Keratinocyte (primary cell): ENCODE data around the gene STEAP1B. TPM values are rescaled to one million over a fixed set of nuclear protein-coding genes. Genes with fewer than 3 reads are reported as not detected.
"Not testable (repeated sequence)": the region's sequence is repeated elsewhere in the genome, so short reads cannot be mapped to it uniquely, and the experiment has no call there.

Experiments used
- DNase-seq: peaks from one replicate; pipeline ENCODE4 v3.0.0-alpha.2; 2011; ENCODE audit warnings: low read depth, missing footprints, low spot score
- FAIRE-seq: peaks from 2 replicates; lab custom pipeline; 2011; peaks lifted over from hg19 to GRCh38; lab: Jason Lieb, UNC
- H2AFZ ChIP-seq: 2 replicates; pipeline ENCODE4 v1.6.0; 2012; ENCODE audit warnings: low read length, control low read depth, inconsistent platforms; ENCODE audit not compliant: control insufficient read depth
- H3K27ac ChIP-seq: 2 replicates; pipeline ENCODE4 v1.5.1; 2011; ENCODE audit warnings: low read length; ENCODE audit not compliant: control insufficient read depth, insufficient read depth
- H3K27me3 ChIP-seq: 3 replicates; pipeline ENCODE4 v1.6.0; 2011; ENCODE audit warnings: low read length; ENCODE audit not compliant: control insufficient read depth, insufficient read depth; ENCODE audit errors: extremely low read depth
- H3K36me3 ChIP-seq, 2 experiments: 2 replicates in 1 of 2; 3 replicates in 1 of 2; pipeline ENCODE4 v1.5.1; 2011; ENCODE audit warnings: low read length in 2 of 2, mild to moderate bottlenecking in 1 of 2; ENCODE audit not compliant: control insufficient read depth in 2 of 2, insufficient read depth in 2 of 2; ENCODE audit errors: extremely low read depth in 1 of 2
- H3K4me1 ChIP-seq: 3 replicates; pipeline ENCODE4 v1.5.1; 2011; ENCODE audit warnings: low read length; ENCODE audit not compliant: control insufficient read depth, insufficient read depth; ENCODE audit errors: extremely low read depth
- H3K4me2 ChIP-seq: 3 replicates; pipeline ENCODE4 v1.6.0; 2011; ENCODE audit warnings: low read depth, low read length; ENCODE audit not compliant: control insufficient read depth, insufficient read depth; ENCODE audit errors: extremely low read depth
- H3K4me3 ChIP-seq, 3 experiments: fragments of 200-600 bp in 1 of 3; sonication (generic) in 1 of 3; 2 replicates in 2 of 3; 3 replicates in 1 of 3; pipeline ENCODE4 v1.5.1; 2011 to 2016; ENCODE audit warnings: low read length in 3 of 3, mild to moderate bottlenecking in 3 of 3, control low read depth in 2 of 3, inconsistent platforms in 1 of 3, low read depth in 1 of 3, mixed read lengths in 1 of 3, mixed run types in 1 of 3, moderate library complexity in 1 of 3; ENCODE audit not compliant: control insufficient read depth in 2 of 3, insufficient read depth in 2 of 3; ENCODE audit errors: extremely low read depth in 1 of 3
- H3K79me2 ChIP-seq: 2 replicates; pipeline ENCODE4 v1.6.0; 2012; ENCODE audit warnings: low read length; ENCODE audit not compliant: control insufficient read depth, insufficient read depth
- H3K9ac ChIP-seq: 3 replicates; pipeline ENCODE4 v1.6.0; 2011; ENCODE audit warnings: low read length; ENCODE audit not compliant: control insufficient read depth, insufficient read depth; ENCODE audit errors: extremely low read depth
- H3K9me1 ChIP-seq: 3 replicates; pipeline ENCODE4 v1.6.0; 2011; ENCODE audit warnings: low read length; ENCODE audit not compliant: control insufficient read depth, insufficient read depth; ENCODE audit errors: extremely low read depth
- H3K9me3 ChIP-seq: 2 replicates; pipeline ENCODE4 v1.5.1; 2012; ENCODE audit warnings: low read depth, low read length; ENCODE audit not compliant: control insufficient read depth
- H4K20me1 ChIP-seq: 3 replicates; pipeline ENCODE4 v1.6.0; 2011; ENCODE audit warnings: low read length; ENCODE audit not compliant: control insufficient read depth, insufficient read depth; ENCODE audit errors: extremely low read depth
- dilution Hi-C: fragments of 300-500 bp; cut with MboI; formaldehyde crosslinking; loops from one replicate; pipeline ENCODE4 v1.7.0; 2020; ENCODE audit warnings: low sequenced_read_pairs; ENCODE audit not compliant: extremely low pct_ligation_motif_present
- polyA plus RNA-seq, 5 experiments: library from polyadenylated mRNA; depleted of rRNA in 3 of 5; stranded (reverse) in 3 of 5; stranded (forward) in 1 of 5; unstranded in 1 of 5; fragments of >200 nt; gene quantifications; 1 replicate in 1 of 5; 2 replicates in 3 of 5; 3 replicates in 1 of 5; pipeline versions ENCODE4 v1.2.1 to v1.2.3, GENCODE V29; 2011 to 2012; ENCODE audit warnings: missing spikeins in 2 of 5, low read depth in 1 of 5, low replicate concordance in 1 of 5
- TF ChIP-seq, protein P1 (sequence below), 3 experiments: IDR thresholded peaks in 1 of 3; conservative IDR thresholded peaks in 1 of 3; optimal IDR thresholded peaks in 1 of 3; 2 replicates in 2 of 3; 3 replicates in 1 of 3; pipeline versions ENCODE3 to v1.5.1; 2011; ENCODE audit warnings: low read length in 3 of 3, mild to moderate bottlenecking in 3 of 3, moderate library complexity in 2 of 3, control low read depth in 1 of 3, inconsistent platforms in 1 of 3; ENCODE audit not compliant: insufficient read depth in 2 of 3; ENCODE audit errors: extremely low read depth in 1 of 3

The STEAP1B gene
- polyA plus RNA-seq, 1 donor (not counting 4 experiments of a cell fraction or from before 2014, with no cell fraction given): 18.9 TPM

DNA sequence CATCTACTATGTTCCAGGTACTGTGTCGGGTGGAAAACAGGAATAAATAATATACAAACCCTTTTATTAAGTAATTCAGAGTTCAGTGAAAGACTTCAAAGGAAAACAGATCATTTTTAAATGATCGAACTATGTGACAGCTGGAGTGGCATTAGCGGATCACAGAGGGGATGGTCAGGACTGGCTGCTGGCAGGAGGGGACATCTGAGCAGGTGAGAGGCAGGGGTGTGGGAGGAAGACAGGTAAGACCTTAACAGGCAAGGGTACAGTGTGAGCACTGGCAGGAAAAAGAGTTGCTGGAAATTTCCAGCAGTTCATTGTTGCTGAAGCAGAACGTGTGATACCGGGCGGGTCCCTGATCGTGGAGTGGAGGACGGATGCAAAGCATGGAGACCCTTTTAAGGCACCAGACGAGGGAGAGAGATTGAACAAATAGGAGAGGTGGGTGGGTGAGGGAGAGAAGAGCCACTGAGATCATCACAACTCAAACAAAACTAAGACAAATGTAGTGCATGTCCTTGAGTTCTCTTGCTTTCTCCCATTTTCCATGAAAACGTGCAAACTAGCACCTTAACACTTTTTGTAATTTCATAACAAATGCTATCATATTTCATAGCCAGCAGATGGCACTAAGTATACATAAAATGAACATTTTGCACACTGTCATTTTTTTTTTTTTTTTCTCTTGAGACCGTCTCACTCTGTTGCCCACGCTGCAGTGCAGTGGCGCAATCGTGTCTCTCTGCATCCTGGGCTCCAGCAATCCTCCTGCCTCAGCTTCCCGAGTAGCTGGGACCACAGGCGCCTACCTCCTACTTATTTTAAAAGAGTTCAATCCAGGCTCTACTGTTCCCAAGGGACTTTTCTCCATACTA, 23.7 kb upstream of the STEAP1B start:
- dilution Hi-C loops: not testable (repeated sequence)

DNA sequence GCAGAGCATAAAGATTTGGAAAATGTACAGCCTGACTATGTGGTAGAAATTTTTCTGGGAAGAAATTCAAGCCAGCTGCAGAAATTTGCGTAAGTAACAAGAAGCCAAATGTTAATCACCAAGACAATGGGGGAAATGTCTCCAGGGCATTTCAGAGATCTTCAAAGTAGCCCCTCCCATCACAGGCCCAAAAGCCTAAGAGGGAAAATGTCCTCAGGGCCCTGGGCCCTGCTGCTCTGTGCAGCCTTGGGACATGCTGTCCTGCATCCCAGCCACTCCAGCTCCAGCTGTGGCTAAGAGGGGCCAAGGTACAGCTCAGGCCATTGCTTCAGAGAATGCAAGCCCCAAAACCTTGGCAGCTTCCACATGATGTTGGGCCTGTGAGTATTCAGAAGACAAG, 19.6 kb upstream of the STEAP1B start:
- H3K9me3 ChIP-seq, H2AFZ ChIP-seq, DNase-seq, H3K4me3 ChIP-seq, H3K27me3 ChIP-seq, H3K36me3 ChIP-seq, H3K4me2 ChIP-seq, dilution Hi-C loops, FAIRE-seq, H4K20me1 ChIP-seq, H3K79me2 ChIP-seq, H3K9ac ChIP-seq, H3K4me1 ChIP-seq, H3K27ac ChIP-seq, H3K9me1 ChIP-seq: not testable (repeated sequence)

More for the DNA sequence above, 23.7 kb upstream of the STEAP1B start:
- not testable (repeated sequence) for H3K79me2 ChIP-seq, H3K4me2 ChIP-seq, H3K27ac ChIP-seq, H3K9me3 ChIP-seq, H3K27me3 ChIP-seq, H4K20me1 ChIP-seq, H3K4me3 ChIP-seq, FAIRE-seq, H3K4me1 ChIP-seq, DNase-seq, H3K9ac ChIP-seq, H3K36me3 ChIP-seq, H3K9me1 ChIP-seq, H2AFZ ChIP-seq
- TF ChIP-seq, protein P1, sequence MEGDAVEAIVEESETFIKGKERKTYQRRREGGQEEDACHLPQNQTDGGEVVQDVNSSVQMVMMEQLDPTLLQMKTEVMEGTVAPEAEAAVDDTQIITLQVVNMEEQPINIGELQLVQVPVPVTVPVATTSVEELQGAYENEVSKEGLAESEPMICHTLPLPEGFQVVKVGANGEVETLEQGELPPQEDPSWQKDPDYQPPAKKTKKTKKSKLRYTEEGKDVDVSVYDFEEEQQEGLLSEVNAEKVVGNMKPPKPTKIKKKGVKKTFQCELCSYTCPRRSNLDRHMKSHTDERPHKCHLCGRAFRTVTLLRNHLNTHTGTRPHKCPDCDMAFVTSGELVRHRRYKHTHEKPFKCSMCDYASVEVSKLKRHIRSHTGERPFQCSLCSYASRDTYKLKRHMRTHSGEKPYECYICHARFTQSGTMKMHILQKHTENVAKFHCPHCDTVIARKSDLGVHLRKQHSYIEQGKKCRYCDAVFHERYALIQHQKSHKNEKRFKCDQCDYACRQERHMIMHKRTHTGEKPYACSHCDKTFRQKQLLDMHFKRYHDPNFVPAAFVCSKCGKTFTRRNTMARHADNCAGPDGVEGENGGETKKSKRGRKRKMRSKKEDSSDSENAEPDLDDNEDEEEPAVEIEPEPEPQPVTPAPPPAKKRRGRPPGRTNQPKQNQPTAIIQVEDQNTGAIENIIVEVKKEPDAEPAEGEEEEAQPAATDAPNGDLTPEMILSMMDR (optimal IDR thresholded peaks at IDR 0.05 in 1 of 3, IDR thresholded peaks at IDR 0.05 in 1 of 3, conservative IDR thresholded peaks at IDR 0.05 in 1 of 3; ENCODE audit: extremely low read depth in 1 of 3, insufficient read depth in 2 of 3, low read length in 3 of 3): peak in 1 of 3 experiments; percentile 14

DNA sequence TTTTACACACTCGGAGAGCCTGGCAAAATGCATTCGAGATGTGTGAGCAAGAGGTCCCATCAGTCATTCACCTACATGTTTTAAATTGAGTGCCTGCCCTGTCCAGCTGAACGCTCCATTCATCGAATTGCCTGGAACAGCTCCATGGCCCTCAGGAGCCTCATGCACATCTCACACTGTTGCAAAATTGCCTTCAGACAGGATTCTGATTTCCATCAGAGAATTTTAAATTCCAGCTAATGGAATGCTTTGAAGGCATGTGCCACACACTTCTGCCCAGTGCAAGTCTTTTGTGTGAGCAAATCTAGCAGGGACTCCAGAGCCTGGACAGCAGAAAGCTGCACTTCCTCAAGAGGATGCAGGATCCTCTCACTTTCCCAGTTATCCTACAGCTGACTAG, 17.0 kb upstream of the STEAP1B start:
- H2AFZ ChIP-seq, H3K9me3 ChIP-seq, dilution Hi-C loops, H3K4me1 ChIP-seq, H3K27me3 ChIP-seq, H3K27ac ChIP-seq, H3K79me2 ChIP-seq, H3K9me1 ChIP-seq, DNase-seq, H3K9ac ChIP-seq, H3K4me3 ChIP-seq, H3K4me2 ChIP-seq, H4K20me1 ChIP-seq, FAIRE-seq, H3K36me3 ChIP-seq: not testable (repeated sequence)

DNA sequence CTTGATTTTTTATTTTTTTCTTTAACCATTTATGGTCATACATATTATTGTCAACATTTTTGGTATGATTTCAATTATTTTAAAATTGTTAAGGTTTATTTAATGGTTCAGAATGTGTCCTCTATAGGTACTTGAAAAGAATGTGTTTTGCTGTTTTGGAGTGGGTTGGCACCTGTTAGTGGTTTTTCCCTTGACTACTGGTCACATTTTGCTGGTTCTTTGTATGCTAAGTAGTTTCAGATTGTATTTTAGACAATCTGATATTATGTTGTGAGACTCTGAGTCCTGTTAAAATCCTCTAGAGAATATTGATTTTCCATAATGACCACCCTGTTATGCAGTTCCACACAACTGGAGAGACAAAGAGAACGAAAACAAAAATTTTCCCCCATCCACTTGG, 15.0 kb upstream of the STEAP1B start:
- H3K79me2 ChIP-seq, H4K20me1 ChIP-seq, H3K9me1 ChIP-seq, H3K9me3 ChIP-seq, H3K9ac ChIP-seq, dilution Hi-C loops, H3K4me3 ChIP-seq, FAIRE-seq, H3K36me3 ChIP-seq, H3K27ac ChIP-seq, H2AFZ ChIP-seq, H3K4me1 ChIP-seq, DNase-seq, H3K27me3 ChIP-seq, H3K4me2 ChIP-seq: not testable (repeated sequence)
